NT2/D1 (cell line): ENCODE results near the gene PDCD7.

Experiments
- DNase-seq: peaks from one replicate; pipeline ENCODE4 v3.0.0-alpha.2; 2011; ENCODE audit warnings: low read depth, low spot score
- H3K27me3 ChIP-seq: 2 replicates; pipeline ENCODE4 v1.6.0; 2011; ENCODE audit warnings: mild to moderate bottlenecking; ENCODE audit not compliant: insufficient read length, insufficient read depth
- H3K36me3 ChIP-seq: 2 replicates; pipeline ENCODE4 v1.6.1; 2011; ENCODE audit warnings: mild to moderate bottlenecking, low read length, mixed read lengths; ENCODE audit not compliant: insufficient read depth, insufficient read length
- H3K4me1 ChIP-seq: 2 replicates; pipeline ENCODE4 v1.5.1; 2011; ENCODE audit not compliant: insufficient read depth, insufficient read length
- H3K4me3 ChIP-seq: 2 replicates; pipeline ENCODE4 v1.5.1; 2011; ENCODE audit warnings: low read depth; ENCODE audit not compliant: insufficient read length
- H3K9ac ChIP-seq: 2 replicates; pipeline ENCODE4 v1.6.0; 2011; ENCODE audit warnings: low read depth; ENCODE audit not compliant: insufficient read length
- H3K9me3 ChIP-seq: 2 replicates; pipeline ENCODE4 v1.5.1; 2011; ENCODE audit warnings: mild to moderate bottlenecking, low read length; ENCODE audit not compliant: insufficient read depth
- SUZ12 ChIP-seq: IDR thresholded peaks from 2 replicates; pipeline ENCODE4 v1.6.1; 2011; ENCODE audit not compliant: insufficient read length, insufficient read depth; ENCODE audit errors: extremely low read depth
- YY1 ChIP-seq: IDR thresholded peaks from 2 replicates; pipeline ENCODE4 v1.6.1; 2011; ENCODE audit not compliant: insufficient read length, insufficient read depth
- ZNF274 ChIP-seq: IDR thresholded peaks from 2 replicates; pipeline ENCODE4 v1.6.1; 2011; ENCODE audit warnings: mild to moderate bottlenecking, low read depth, low read length

Gene PDCD7

DNA sequence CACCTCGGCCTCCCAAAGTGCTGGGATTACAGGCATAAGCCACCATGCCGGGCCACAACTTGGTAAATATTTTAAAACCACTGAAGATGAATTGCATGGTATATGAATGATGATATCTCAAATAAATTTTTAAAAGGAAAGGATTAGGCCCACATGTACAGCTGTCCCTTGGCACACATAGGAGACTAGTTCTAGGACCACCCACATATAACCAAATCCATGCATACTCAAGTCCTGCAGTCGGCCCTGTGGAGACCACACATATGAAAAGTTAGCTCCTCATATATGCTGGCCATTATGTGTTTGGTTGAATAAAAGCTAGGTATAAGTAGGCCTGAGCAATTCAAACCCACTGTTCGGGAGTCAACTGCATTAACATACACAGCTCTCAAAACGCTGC, 40.9 kb upstream of the PDCD7 start:
- H3K36me3 ChIP-seq: peaks cover 63% of the 10 kb centered on the region

DNA sequence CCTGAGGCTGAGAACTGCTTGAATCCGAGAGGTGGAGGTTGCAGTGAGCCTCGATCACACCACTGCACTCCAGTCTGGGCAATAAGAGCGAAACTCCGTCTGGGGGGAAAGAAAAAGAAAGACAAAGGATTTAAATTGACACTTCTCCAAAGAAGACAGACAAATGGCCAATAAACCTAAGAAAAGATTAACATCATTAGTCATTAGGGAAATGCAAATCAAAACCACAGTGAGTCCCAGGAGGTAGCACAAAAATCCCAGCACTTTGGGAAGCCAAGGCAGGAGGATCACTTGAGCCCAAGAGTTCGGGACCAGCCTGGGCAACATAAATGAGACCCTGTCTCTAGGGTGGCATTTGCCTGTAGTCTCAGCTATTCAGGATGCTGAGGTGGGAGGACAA, 38.9 kb upstream of the PDCD7 start:
- TF ChIP-seq YY1 (no peak), ZNF274 (no peak), SUZ12 (no peak)
- no peaks in the 10 kb centered on the region for H3K9me3 ChIP-seq
- H3K4me1 ChIP-seq: peaks cover 3% of the 10 kb centered on the region
- DNase-seq: no peak
- H3K36me3 ChIP-seq: peaks cover 48% of the 10 kb centered on the region
- H3K27me3 ChIP-seq: no peaks in the 10 kb centered on the region
- H3K4me3 ChIP-seq: no peak overlapping the region
- no peak overlapping the region for H3K9ac ChIP-seq

More for the DNA sequence above, 40.9 kb upstream of the PDCD7 start:
- Histone ChIP-seq H3K27me3 (no peaks in the 10 kb centered on the region), H3K4me3 (no peak overlapping the region), H3K9ac (no peak overlapping the region), H3K4me1 (peaks cover 3% of the 10 kb centered on the region), H3K9me3 (no peaks in the 10 kb centered on the region)
- no peak for DNase-seq
- TF ChIP-seq YY1: no peak
- TF ChIP-seq SUZ12: no peak

DNA sequence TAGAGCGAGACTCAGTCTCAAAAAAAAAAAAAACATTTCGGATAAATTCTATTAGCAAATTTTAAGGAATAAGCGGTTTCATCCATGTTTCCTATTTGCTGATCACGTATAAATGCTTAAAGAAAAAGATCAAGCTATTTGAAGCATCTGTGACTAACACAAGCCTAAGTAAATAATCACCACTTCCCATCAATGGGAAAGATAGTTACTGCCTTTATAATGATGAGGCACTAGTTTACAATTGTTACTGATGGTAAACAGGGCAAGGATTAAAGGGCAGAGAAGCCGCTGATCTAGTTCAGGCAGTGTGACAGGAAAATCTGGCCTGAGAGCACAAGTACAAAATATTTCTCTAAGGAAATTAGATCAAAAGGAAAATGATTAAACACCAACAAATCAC, 37.8 kb upstream of the PDCD7 start:
- Histone ChIP-seq H3K27me3 (no peaks in the 10 kb centered on the region), H3K36me3 (peaks cover 43% of the 10 kb centered on the region)
- no peak for DNase-seq

DNA sequence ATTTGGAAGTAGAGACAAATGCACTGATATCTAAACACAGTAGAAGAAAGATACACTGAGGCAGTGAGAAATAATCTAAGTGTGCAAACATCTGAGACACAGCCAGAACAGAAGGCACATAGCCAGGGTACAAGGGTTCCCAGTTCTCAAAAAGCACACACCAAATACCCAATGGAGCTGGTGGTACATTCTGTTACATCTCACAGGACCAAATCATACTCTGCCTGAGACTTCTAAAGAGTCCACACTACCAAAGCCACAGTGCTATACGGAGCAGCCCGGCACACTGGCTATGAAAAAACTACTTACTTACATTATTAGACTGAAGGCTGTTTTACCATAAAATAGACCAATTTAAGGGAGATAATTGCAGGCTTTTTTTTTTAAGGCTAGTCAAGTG, 32.3 kb upstream of the PDCD7 start:
- Histone ChIP-seq H3K9ac (no peak overlapping the region), H3K27me3 (no peaks in the 10 kb centered on the region), H3K9me3 (no peaks in the 10 kb centered on the region), H3K36me3 (peaks cover 65% of the 10 kb centered on the region), H3K4me1 (no peaks in the 10 kb centered on the region), H3K4me3 (no peak overlapping the region)
- DNase-seq: no peak
- no peak for TF ChIP-seq ZNF274
- TF ChIP-seq YY1: no peak
- no peak for TF ChIP-seq SUZ12

More for the DNA sequence above, 37.8 kb upstream of the PDCD7 start:
- no peak overlapping the region for H3K9ac ChIP-seq
- H3K9me3 ChIP-seq: no peaks in the 10 kb centered on the region
- peaks cover 3% of the 10 kb centered on the region for H3K4me1 ChIP-seq
- no peak overlapping the region for H3K4me3 ChIP-seq
- no peak for TF ChIP-seq SUZ12

DNA sequence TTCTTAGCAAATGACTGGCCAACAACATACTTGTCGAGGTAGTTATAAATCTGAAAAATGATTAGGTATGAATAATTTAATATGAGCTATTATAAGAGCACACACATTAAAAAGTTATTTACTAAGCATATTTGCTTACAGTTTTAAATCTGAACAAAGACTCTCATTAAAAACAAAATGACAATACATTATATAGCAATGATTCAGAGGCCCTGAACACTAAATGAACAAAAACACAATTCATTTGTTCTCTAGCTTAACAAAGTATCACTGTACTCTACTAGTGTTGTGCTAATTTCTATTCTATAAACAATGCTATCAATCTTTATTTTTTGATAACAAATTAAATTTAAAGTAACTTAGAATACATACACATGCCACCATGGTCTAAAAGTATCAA, 30.5 kb upstream of the PDCD7 start:
- H3K27me3 ChIP-seq: no peaks in the 10 kb centered on the region
- H3K4me3 ChIP-seq: no peak overlapping the region
- peaks cover 63% of the 10 kb centered on the region for H3K36me3 ChIP-seq
- DNase-seq: no peak
- H3K9ac ChIP-seq: no peak overlapping the region
- TF ChIP-seq ZNF274: no peak
- no peak for TF ChIP-seq SUZ12
- TF ChIP-seq YY1: no peak
- H3K4me1 ChIP-seq: no peaks in the 10 kb centered on the region
- H3K9me3 ChIP-seq: no peaks in the 10 kb centered on the region

DNA sequence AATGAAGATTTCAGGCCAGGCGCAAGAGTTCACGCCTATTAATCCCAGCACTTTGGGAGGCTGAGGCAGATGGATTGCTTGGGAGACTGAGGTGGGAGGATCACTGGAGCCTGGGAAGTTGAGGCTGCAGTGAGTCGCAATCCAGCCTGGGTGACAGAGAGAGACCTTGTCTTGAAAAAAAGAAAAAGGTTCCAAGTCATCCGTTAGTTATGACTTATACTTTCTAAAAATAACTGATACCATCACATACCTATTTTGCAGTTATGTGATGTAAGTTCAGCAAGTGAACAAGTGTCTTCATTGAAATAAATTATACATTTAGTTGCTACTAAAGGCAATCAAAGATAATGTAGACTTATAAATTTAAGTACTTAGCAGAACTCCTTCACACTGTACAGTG, 29.4 kb upstream of the PDCD7 start:
- Histone ChIP-seq H3K9ac (no peak overlapping the region), H3K36me3 (peaks cover 73% of the 10 kb centered on the region), H3K27me3 (no peaks in the 10 kb centered on the region), H3K4me3 (no peak overlapping the region), H3K4me1 (no peaks in the 10 kb centered on the region), H3K9me3 (no peaks in the 10 kb centered on the region)
- TF ChIP-seq SUZ12 (no peak), YY1 (no peak), ZNF274 (no peak)
- no peak for DNase-seq

DNA sequence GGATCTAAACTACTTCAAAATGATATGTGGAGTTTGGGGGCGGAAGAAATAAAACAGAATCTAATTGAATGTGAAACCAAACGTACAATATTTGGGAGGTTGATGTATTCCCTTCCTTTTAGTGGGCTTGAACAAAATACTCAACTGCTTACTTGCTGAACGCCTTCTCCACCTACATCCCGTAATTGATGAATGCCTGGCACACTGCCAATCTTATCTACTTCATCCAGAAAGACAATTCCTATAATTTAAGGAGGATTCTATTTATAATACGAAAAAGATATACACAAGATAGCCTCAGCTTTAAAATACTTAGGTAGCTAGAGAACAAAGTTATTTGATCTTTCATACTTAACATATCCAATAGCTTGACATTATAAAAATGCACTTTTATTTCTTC, 23.1 kb upstream of the PDCD7 start:
- H3K27me3 ChIP-seq: no peaks in the 10 kb centered on the region
- H3K4me1 ChIP-seq: no peaks in the 10 kb centered on the region
- no peak overlapping the region for H3K4me3 ChIP-seq
- no peak for TF ChIP-seq YY1
- TF ChIP-seq SUZ12: no peak
- TF ChIP-seq ZNF274: no peak
- H3K9ac ChIP-seq: no peak overlapping the region
- no peak for DNase-seq
- peaks cover 81% of the 10 kb centered on the region for H3K36me3 ChIP-seq
- no peaks in the 10 kb centered on the region for H3K9me3 ChIP-seq

DNA sequence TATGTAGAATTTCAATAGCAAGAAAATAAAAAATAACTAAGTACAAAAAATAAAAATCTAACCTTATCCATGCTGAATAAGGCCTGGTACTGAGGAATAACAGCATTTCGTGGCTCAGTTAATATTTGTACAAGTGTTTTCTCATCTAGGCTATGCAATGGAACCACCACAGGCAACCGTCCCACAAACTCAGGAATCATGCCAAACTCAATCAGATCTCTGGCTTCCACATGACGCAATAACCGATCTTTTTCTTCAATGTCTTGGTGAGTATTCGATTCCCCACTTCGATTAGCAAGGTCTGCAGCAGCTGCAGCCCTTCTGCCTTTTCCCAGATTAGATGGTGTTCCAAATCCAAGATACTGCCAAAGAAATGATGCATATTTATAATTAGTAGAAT, 21.1 kb upstream of the PDCD7 start:
- peaks cover 85% of the 10 kb centered on the region for H3K36me3 ChIP-seq
- no peak overlapping the region for H3K4me3 ChIP-seq
- no peak for TF ChIP-seq ZNF274
- TF ChIP-seq YY1: no peak
- no peak for TF ChIP-seq SUZ12
- no peaks in the 10 kb centered on the region for H3K9me3 ChIP-seq
- no peak for DNase-seq
- H3K4me1 ChIP-seq: no peaks in the 10 kb centered on the region
- no peaks in the 10 kb centered on the region for H3K27me3 ChIP-seq
- no peak overlapping the region for H3K9ac ChIP-seq
